Trophoblast cell (in vitro differentiated cells and primary cell): ENCODE data around the gene LIN28A.

ENCODE experiments used
- DNase-seq, 2 donors: peaks; one replicate each; pipeline ENCODE4 v3.0.0-alpha.2; 2016
- H2AFZ ChIP-seq: 2 replicates; pipeline ENCODE4 v1.6.1; 2013; ENCODE audit warnings: low read length, moderate library complexity, mild to moderate bottlenecking; ENCODE audit not compliant: insufficient read depth, poor library complexity
- H2AK5ac ChIP-seq: 2 replicates; pipeline ENCODE4 v1.6.1; 2013; ENCODE audit warnings: mild to moderate bottlenecking, low read length
- H2BK120ac ChIP-seq: 2 replicates; pipeline ENCODE4 v1.6.1; 2013; ENCODE audit warnings: low read length, mild to moderate bottlenecking, moderate library complexity; ENCODE audit not compliant: insufficient read depth, poor library complexity
- H2BK12ac ChIP-seq: 2 replicates; pipeline ENCODE4 v1.6.1; 2013; ENCODE audit warnings: mild to moderate bottlenecking, low read length, moderate library complexity
- H2BK5ac ChIP-seq: 2 replicates; pipeline ENCODE4 v1.6.1; 2013; ENCODE audit warnings: low read length, low read depth, moderate library complexity, mild to moderate bottlenecking; ENCODE audit not compliant: poor library complexity
- H3K14ac ChIP-seq: 2 replicates; pipeline ENCODE4 v1.6.1; 2013; ENCODE audit warnings: mild to moderate bottlenecking, low read length
- H3K18ac ChIP-seq: 2 replicates; pipeline ENCODE4 v1.6.1; 2013; ENCODE audit warnings: mild to moderate bottlenecking, low read length
- H3K23ac ChIP-seq: 2 replicates; pipeline ENCODE4 v1.6.1; 2013; ENCODE audit warnings: low read length
- H3K27ac ChIP-seq: 2 replicates; pipeline ENCODE4 v1.5.1; 2013; ENCODE audit warnings: low read depth, mild to moderate bottlenecking, inconsistent platforms, low read length, moderate library complexity
- H3K27me3 ChIP-seq: 2 replicates; pipeline ENCODE4 v1.6.1; 2013; ENCODE audit warnings: inconsistent platforms, mild to moderate bottlenecking, low read length, moderate library complexity; ENCODE audit not compliant: insufficient read depth
- H3K36me3 ChIP-seq, 2 experiments: 1 replicate in 1 of 2; 2 replicates in 1 of 2; pipeline ENCODE4 v1.6.1; 2013; ENCODE audit warnings: low read length in 2 of 2, mild to moderate bottlenecking in 2 of 2, moderate library complexity in 1 of 2; ENCODE audit not compliant: insufficient read depth in 2 of 2, control insufficient read depth in 1 of 2
- H3K4ac ChIP-seq: 2 replicates; pipeline ENCODE4 v1.6.1; 2013; ENCODE audit warnings: low read depth, mild to moderate bottlenecking, low read length, moderate library complexity
- H3K4me1 ChIP-seq, 2 experiments: 1 replicate in 1 of 2; 2 replicates in 1 of 2; pipeline ENCODE4 v1.6.1; 2013; ENCODE audit warnings: low read length in 2 of 2, mild to moderate bottlenecking in 2 of 2, moderate library complexity in 1 of 2; ENCODE audit not compliant: insufficient read depth in 2 of 2, control insufficient read depth in 1 of 2
- H3K4me2 ChIP-seq: 2 replicates; pipeline ENCODE4 v1.6.1; 2013; ENCODE audit warnings: inconsistent platforms, mild to moderate bottlenecking, low read length, moderate library complexity
- H3K4me3 ChIP-seq: 2 replicates; pipeline ENCODE4 v1.5.1; 2013; ENCODE audit warnings: mild to moderate bottlenecking, low read depth, low read length, inconsistent platforms
- H3K79me1 ChIP-seq: one replicate; pipeline ENCODE4 v1.6.1; 2013; ENCODE audit warnings: low read length
- H3K79me2 ChIP-seq: 2 replicates; pipeline ENCODE4 v1.6.1; 2013; ENCODE audit warnings: low read length, mild to moderate bottlenecking; ENCODE audit not compliant: control insufficient read depth, insufficient read depth, poor library complexity
- H3K9ac ChIP-seq: 2 replicates; pipeline ENCODE4 v1.6.1; 2013; ENCODE audit warnings: mild to moderate bottlenecking, low read length
- H3K9me3 ChIP-seq: 2 replicates; pipeline ENCODE4 v1.6.1; 2013; ENCODE audit warnings: low read depth, mild to moderate bottlenecking, control low read depth, inconsistent platforms, low read length; ENCODE audit not compliant: insufficient read depth
- H4K12ac ChIP-seq: 2 replicates; pipeline ENCODE4 v1.6.1; 2013; ENCODE audit warnings: low read depth, mild to moderate bottlenecking, low read length, moderate library complexity
- H4K8ac ChIP-seq: 2 replicates; pipeline ENCODE4 v1.6.1; 2013; ENCODE audit warnings: low read depth, mild to moderate bottlenecking, low read length, moderate library complexity
- H4K91ac ChIP-seq: one replicate; pipeline ENCODE4 v1.6.1; 2013; ENCODE audit warnings: low read depth, mild to moderate bottlenecking, low read length, moderate library complexity
- WGBS: extraction: QIAGEN DNeasy Blood & Tissue Kit; methylation state at CpG from one replicate; pipeline ENCODE4 v1.1.7; 2013; ENCODE audit warnings: missing lambda C conversion rate; ENCODE audit not compliant: insufficient read length, insufficient coverage; ENCODE audit errors: extremely low coverage; 5-methylcytosine and 5-hydroxymethylcytosine counted together

Gene LIN28A

GRCh38 chr1:26459573-26460031 is 49.0 kb downstream of the LIN28A start:
- Histone ChIP-seq H4K8ac (no peak overlapping the region), H3K79me1 (no peaks in the 10 kb centered on the region), H3K27ac (no peak overlapping the region), H2AK5ac (no peak overlapping the region), H3K9me3 (no peaks in the 10 kb centered on the region), H4K91ac (no peak overlapping the region), H3K4ac (no peak overlapping the region), H3K79me2 (no peaks in the 10 kb centered on the region), H3K27me3 (no peaks in the 10 kb centered on the region), H3K4me1 (no peaks in the 10 kb centered on the region), H3K4me3 (no peak overlapping the region), H3K36me3 (peaks cover 18 to 30% of the 10 kb centered on the region in 2 experiments), H2BK12ac (no peak overlapping the region), H3K9ac (no peak overlapping the region), H2AFZ (no peak overlapping the region), H2BK120ac (no peak overlapping the region), H3K4me2 (no peak overlapping the region), H3K14ac (no peak overlapping the region), H2BK5ac (no peak overlapping the region), H3K23ac (no peak overlapping the region), H3K18ac (no peak overlapping the region), H4K12ac (no peak overlapping the region)
- DNase-seq, result no peak
- WGBS, result no CpG with 5 or more reads among the region's 3 CpGs

DNA sequence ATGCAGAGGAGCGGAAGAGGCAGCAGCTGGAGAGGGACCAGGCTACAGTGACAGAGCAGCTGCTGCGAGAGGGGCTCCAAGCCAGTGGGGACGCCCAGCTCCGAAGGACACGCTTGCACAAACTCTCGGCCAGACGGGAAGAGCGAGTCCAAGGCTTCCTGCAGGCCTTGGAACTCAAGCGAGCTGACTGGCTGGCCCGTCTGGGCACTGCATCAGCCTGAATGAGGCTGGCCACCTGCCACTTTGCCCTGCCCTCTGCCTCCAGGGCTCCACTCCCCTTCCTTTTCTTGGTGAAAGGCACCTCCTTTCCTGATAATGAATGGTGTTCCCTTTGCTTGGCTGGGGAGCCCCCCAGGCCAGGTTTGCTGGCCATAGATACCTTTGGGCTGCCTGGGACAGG is 58.3 kb downstream of the LIN28A start:
- Histone ChIP-seq H2BK12ac (no peak overlapping the region), H3K4me3 (no peak overlapping the region), H3K18ac (no peak overlapping the region), H3K27me3 (no peaks in the 10 kb centered on the region), H3K79me1 (peaks cover 7% of the 10 kb centered on the region), H3K14ac (no peak overlapping the region), H2AFZ (no peak overlapping the region), H2BK120ac (no peak overlapping the region), H3K9ac (no peak overlapping the region), H2BK5ac (no peak overlapping the region), H4K8ac (no peak overlapping the region), H2AK5ac (no peak overlapping the region), H4K91ac (no peak overlapping the region), H3K4me1 (peaks cover 5 to 9% of the 10 kb centered on the region in 2 experiments), H3K9me3 (no peaks in the 10 kb centered on the region), H3K23ac (no peak overlapping the region), H3K79me2 (peaks cover 5% of the 10 kb centered on the region), H3K4ac (no peak overlapping the region), H3K27ac (no peak overlapping the region), H3K36me3 (peaks cover 29 to 56% of the 10 kb centered on the region in 2 experiments), H4K12ac (no peak overlapping the region), H3K4me2 (no peak overlapping the region)
- DNase-seq, result no peak
- no CpG with 5 or more reads among the region's 10 CpGs for WGBS

DNA sequence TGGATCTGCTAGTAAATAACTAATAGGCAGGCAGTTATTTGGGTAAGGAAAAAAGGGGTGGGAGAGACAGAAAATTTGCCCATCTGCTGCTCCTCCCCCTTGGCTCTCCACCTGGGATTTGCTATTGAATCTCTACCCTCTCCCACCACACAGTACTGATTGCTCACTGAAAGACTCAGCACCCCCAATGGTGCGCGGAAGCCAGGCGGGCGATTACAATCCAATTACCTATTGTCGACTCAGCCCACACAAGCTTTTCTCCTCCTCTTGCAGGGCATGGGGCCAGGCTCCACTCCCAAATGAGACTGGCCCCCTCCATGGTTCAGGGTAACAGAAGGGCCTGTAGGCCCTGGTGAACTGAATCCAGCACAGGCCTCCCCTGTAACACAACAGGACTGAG is 58.9 kb downstream of the LIN28A start:
- Histone ChIP-seq H3K9me3 (no peaks in the 10 kb centered on the region), H3K27me3 (no peaks in the 10 kb centered on the region), H2AFZ (no peak overlapping the region), H4K12ac (no peak overlapping the region), H3K18ac (no peak overlapping the region), H3K4me2 (no peak overlapping the region), H2BK120ac (no peak overlapping the region), H3K9ac (no peak overlapping the region), H2AK5ac (no peak overlapping the region), H2BK12ac (no peak overlapping the region), H3K79me1 (peaks cover 7% of the 10 kb centered on the region), H3K23ac (no peak overlapping the region), H4K8ac (no peak overlapping the region), H3K27ac (no peak overlapping the region), H3K4me1 (peaks cover 5 to 10% of the 10 kb centered on the region in 2 experiments), H3K14ac (no peak overlapping the region), H3K36me3 (peaks cover 28 to 56% of the 10 kb centered on the region in 2 experiments), H3K79me2 (peaks cover 5% of the 10 kb centered on the region), H4K91ac (no peak overlapping the region), H3K4me3 (no peak overlapping the region), H2BK5ac (no peak overlapping the region), H3K4ac (no peak overlapping the region)
- DNase-seq, result no peak
- WGBS, result no CpG with 5 or more reads among the region's 5 CpGs

- H2AK5ac ChIP-seq, result no peak overlapping the region
- H3K36me3 ChIP-seq, result peaks cover 21 to 50% of the 10 kb centered on the region in 2 experiments
- peaks cover 5 to 10% of the 10 kb centered on the region in 2 experiments for H3K4me1 ChIP-seq
- no peak overlapping the region for H4K8ac ChIP-seq
- H2BK120ac ChIP-seq, result no peak overlapping the region
- no peak overlapping the region for H3K4ac ChIP-seq
- no peak overlapping the region for H4K91ac ChIP-seq
- peaks cover 5% of the 10 kb centered on the region for H3K79me2 ChIP-seq
- H3K9ac ChIP-seq, result no peak overlapping the region
- H3K79me1 ChIP-seq, result peaks cover 7% of the 10 kb centered on the region
- no peak overlapping the region for H2BK12ac ChIP-seq
- H3K18ac ChIP-seq, result no peak overlapping the region
- no peak overlapping the region for H3K4me3 ChIP-seq
- no peak overlapping the region for H2BK5ac ChIP-seq
- no peaks in the 10 kb centered on the region for H3K27me3 ChIP-seq
- no peaks in the 10 kb centered on the region for H3K9me3 ChIP-seq
- no peak overlapping the region for H3K14ac ChIP-seq
- H4K12ac ChIP-seq, result no peak overlapping the region
- no peak overlapping the region for H2AFZ ChIP-seq
- WGBS, result no CpG with 5 or more reads among the region's 14 CpGs
- H3K27ac ChIP-seq, result no peak overlapping the region
- DNase-seq, result peak in 1 of 2 donors; percentile 14
- H3K4me2 ChIP-seq, result peak overlapping the region; percentile 94
- H3K23ac ChIP-seq, result no peak overlapping the region
These were observed 60.4 kb downstream of the LIN28A start for GRCh38 chr1:26470878-26471497.
